K562 (cell line): ENCODE results near the gene UNC119B. TPM values are rescaled to one million over a fixed set of nuclear protein-coding genes. Genes with fewer than 3 reads are reported as not detected.

Experiments
- ATAC-seq: fragments of 200-7000 bp; cut with Tn5 transposase; 3 replicates; pipeline ENCODE4 v1.9.1; 2020; ENCODE audit warnings: moderate library complexity
- BruUV-seq: library from RNA; stranded (reverse); fragments of 400-500 nt; replicated peaks from 2 replicates; lab custom pipeline; 2021; lab: Mats Ljungman, UMichigan
- CTCF ChIA-PET: fragments of 300-600 bp; formaldehyde crosslinking; extraction: SDS; loops from one replicate; lab custom pipeline; 2021; ENCODE audit warnings: low intra/inter-chr PET ratio; lab: Yijun Ruan, JAX
- POLR2A ChIA-PET: fragments of 300-600, 350-650 bp; sonication (Branson Sonifier 250); formaldehyde crosslinking; extraction: SDS; loops from one replicate; lab custom pipeline; 2021; ENCODE audit warnings: antibody characterized with exemption, inconsistent platforms; lab: Yijun Ruan, JAX
- DNase-seq, 4 experiments: peaks; one replicate each; pipeline versions ENCODE4 v3.0.0 to v3.0.0-alpha.2; 2011 to 2018; ENCODE audit warnings: low spot score in 3 of 4, mixed read lengths in 3 of 4; ENCODE audit errors: extremely low read depth in 1 of 4
- FAIRE-seq: peaks from 2 replicates; lab custom pipeline; 2011; peaks lifted over from hg19 to GRCh38; lab: Jason Lieb, UNC
- H2AFZ ChIP-seq: 2 replicates; pipeline ENCODE4 v1.6.0; 2011; ENCODE audit warnings: low read depth, low read length, control low read depth, inconsistent platforms
- H3K27ac ChIP-seq: fragments of 200-600 bp; 3 replicates; pipeline ENCODE4 v1.8.0; 2011; ENCODE audit warnings: low read depth, mild to moderate bottlenecking, control low read depth, inconsistent platforms, low read length, moderate library complexity, mixed read lengths; ENCODE audit errors: extremely low read depth
- H3K27me3 ChIP-seq, 2 experiments: fragments of 300-600 bp in 1 of 2; 2 replicates in 1 of 2; 3 replicates in 1 of 2; pipeline versions ENCODE4 v1.6.0 to v1.8.0; 2011; ENCODE audit warnings: inconsistent platforms in 2 of 2, low read length in 2 of 2, mild to moderate bottlenecking in 1 of 2, mixed read lengths in 1 of 2, moderate library complexity in 1 of 2; ENCODE audit not compliant: control insufficient read depth in 2 of 2, insufficient read depth in 2 of 2
- H3K36me3 ChIP-seq: fragments of 300-600 bp; 3 replicates; pipeline ENCODE4 v1.8.0; 2011; ENCODE audit warnings: mild to moderate bottlenecking, low read length, inconsistent platforms; ENCODE audit not compliant: control insufficient read depth, insufficient read depth
- H3K4me1 ChIP-seq, 2 experiments: fragments of 200-600 bp in 1 of 2; replicated peaks in 1 of 2; 2 replicates in 1 of 2; 3 replicates in 1 of 2; pipeline versions ENCODE4 v1.5.1 to v1.8.0; 2011; ENCODE audit warnings: inconsistent platforms in 2 of 2, low read length in 2 of 2, mild to moderate bottlenecking in 1 of 2, mixed read lengths in 1 of 2, moderate library complexity in 1 of 2; ENCODE audit not compliant: control insufficient read depth in 2 of 2, insufficient read depth in 2 of 2
- H3K4me2 ChIP-seq: 2 replicates; pipeline ENCODE4 v1.6.1; 2011; ENCODE audit warnings: low read length, control low read depth, inconsistent platforms, mixed read lengths; ENCODE audit not compliant: insufficient read depth
- H3K4me3 ChIP-seq: fragments of 200-600 bp; sonication (generic), shearing (Covaris generic); 2 replicates; pipeline ENCODE4 v1.5.1; 2016; ENCODE audit warnings: control low read depth, inconsistent platforms
- H3K79me2 ChIP-seq: fragments of 200-600 bp; 3 replicates; pipeline ENCODE4 v1.8.0; 2011; ENCODE audit warnings: low read length, inconsistent platforms; ENCODE audit not compliant: control insufficient read depth, insufficient read depth
- H3K9ac ChIP-seq, 2 experiments: 2 replicates each; pipeline versions ENCODE4 v1.6.0 to v1.6.1; 2011; ENCODE audit warnings: low read depth in 2 of 2, low read length in 2 of 2, control low read depth in 1 of 2, inconsistent platforms in 1 of 2, mild to moderate bottlenecking in 1 of 2, mixed read lengths in 1 of 2; ENCODE audit not compliant: insufficient read depth in 1 of 2
- H3K9me1 ChIP-seq: one replicate; pipeline ENCODE4 v1.6.0; 2011; ENCODE audit warnings: inconsistent platforms, mild to moderate bottlenecking, low read length, moderate library complexity; ENCODE audit not compliant: control insufficient read depth, insufficient read depth
- H3K9me3 ChIP-seq: replicated peaks from 2 replicates; pipeline ENCODE4 v1.5.1; 2011; ENCODE audit warnings: low read depth, low read length, inconsistent platforms; ENCODE audit not compliant: control insufficient read depth, insufficient read depth
- H4K20me1 ChIP-seq: replicated peaks from 2 replicates; pipeline ENCODE4 v1.6.1; 2011; ENCODE audit warnings: low read length, inconsistent platforms, mixed read lengths; ENCODE audit not compliant: control insufficient read depth, insufficient read depth
- FIP1L1 ChIP-seq: fragments of 200-400 bp; formaldehyde crosslinking; IDR thresholded peaks from 2 replicates; pipeline ENCODE4 v1.6.1; 2018; ENCODE audit warnings: mild to moderate bottlenecking, low read depth, low read length; ENCODE audit not compliant: poor library complexity, severe bottlenecking
- MECOM ChIP-seq: fragments of 250-450 bp; sonication (Bioruptor Pico); IDR thresholded peaks from 2 replicates; pipeline ENCODE4 v1.8.0; 2022; ENCODE audit warnings: inconsistent platforms
- SMAD3 ChIP-seq: fragments of 450-650 bp; formaldehyde crosslinking; conservative IDR thresholded peaks from 2 replicates; pipeline ENCODE4 v1.4.0; 2020; ENCODE audit warnings: mild to moderate bottlenecking
- SRSF3 ChIP-seq: fragments of 200-400 bp; formaldehyde crosslinking; IDR thresholded peaks from 2 replicates; pipeline ENCODE4 v1.6.1; 2016; ENCODE audit warnings: mild to moderate bottlenecking, low read length, moderate library complexity; ENCODE audit not compliant: insufficient read depth
- TFAM ChIP-seq: fragments of 250-450 bp; sonication (Bioruptor Pico); conservative IDR thresholded peaks from 2 replicates; pipeline ENCODE4 v1.5.0; 2021; ENCODE audit warnings: mild to moderate bottlenecking, moderate library complexity
- TOE1 ChIP-seq, 2 experiments: fragments of 450-650 bp in 1 of 2; sonication (generic) in 1 of 2; formaldehyde crosslinking in 1 of 2; IDR thresholded peaks; 2 replicates each; pipeline versions ENCODE4 v1.7.1 to v1.8.0; 2016 to 2022; ENCODE audit warnings: borderline replicate concordance in 2 of 2, mild to moderate bottlenecking in 2 of 2, antibody characterized with exemption in 1 of 2, inconsistent platforms in 1 of 2, low read depth in 1 of 2, missing genetic modification reagents in 1 of 2, moderate library complexity in 1 of 2
- YBX1 ChIP-seq: fragments of 450-650 bp; IDR thresholded peaks from 2 replicates; pipeline ENCODE4 v1.7.1; 2016; ENCODE audit warnings: mild to moderate bottlenecking
- ZBTB34 ChIP-seq: fragments of 250-450 bp; sonication (Bioruptor Pico); IDR thresholded peaks from 2 replicates; pipeline ENCODE4 v1.8.0; 2021; ENCODE audit warnings: mild to moderate bottlenecking, moderate library complexity
- WGBS: fragments of 100-300 bp; shearing (Covaris generic); methylation state at CpG from one replicate; pipeline ENCODE4 v1.1.6; 2016; ENCODE audit warnings: low coverage, mixed read lengths; ENCODE audit not compliant: insufficient coverage; ENCODE audit errors: missing lambda C conversion rate; 5-methylcytosine and 5-hydroxymethylcytosine counted together
- in situ Hi-C: fragments of 300-500 bp; cut with MboI; formaldehyde crosslinking; loops from 4 replicates; pipeline ENCODE4 v1.15.0; 2018; ENCODE audit warnings: inconsistent platforms, mixed read lengths
- intact Hi-C: fragments of 100-400 bp; cut with micrococcal nuclease; formaldehyde crosslinking; loops from 2 replicates; pipeline ENCODE4 v1.14.2; 2022
- polyA plus RNA-seq, 8 experiments: library from polyadenylated mRNA; depleted of rRNA in 4 of 8; stranded (reverse) in 5 of 8; unstranded in 3 of 8; fragments of >200 nt; fragmentation: Nextera tagmentation in 2 of 8; fragmentation: Illumina TruSeq in 1 of 8; extraction: Ambion mirVana in 2 of 8; extraction: Trizol in 1 of 8; gene quantifications; 2 replicates each; pipeline versions ENCODE4 v1.2.1 to v1.2.3, GENCODE V29; 2011 to 2014; ENCODE audit warnings: inconsistent platforms in 1 of 8, missing spikeins in 1 of 8
- total RNA-seq, 7 experiments: library from RNA; depleted of rRNA in 6 of 7; stranded (reverse); fragments of >200 nt in 6 of 7; fragmentation: Illumina TruSeq in 2 of 7; extraction: Trizol in 2 of 7; gene quantifications; 2 replicates each; pipeline versions ENCODE4 v1.2.1 to v1.2.3, GENCODE V29; 2011 to 2021; ENCODE audit warnings: low replicate concordance in 1 of 7
- TF ChIP-seq, protein P1 (sequence below): sonication (generic); formaldehyde crosslinking; IDR thresholded peaks from 2 replicates; pipeline ENCODE4 v1.8.0; 2023; ENCODE audit warnings: mild to moderate bottlenecking, missing genetic modification reagents
- TF ChIP-seq, protein P2 (sequence below): fragments of 250-450 bp; sonication (Bioruptor Pico); IDR thresholded peaks from 2 replicates; pipeline ENCODE4 v1.4.0; 2020; ENCODE audit warnings: mild to moderate bottlenecking, moderate library complexity
- TF ChIP-seq, protein P3 (sequence below), 3 experiments: fragments of 200-800 bp in 1 of 3; sonication (Bioruptor generic) in 1 of 3; sonication (generic) in 1 of 3; formaldehyde crosslinking in 1 of 3; IDR thresholded peaks; 2 replicates each; pipeline versions ENCODE4 v1.6.1 to v1.8.0; 2016 to 2022; ENCODE audit warnings: mild to moderate bottlenecking in 2 of 3, missing compliant biosample characterization in 2 of 3, missing genetic modification characterization in 2 of 3, missing genetic modification reagents in 1 of 3
- TF ChIP-seq, protein P4 (sequence below): sonication (generic); formaldehyde crosslinking; IDR thresholded peaks from 2 replicates; pipeline ENCODE4 v1.9.0; 2022; ENCODE audit warnings: mild to moderate bottlenecking, missing genetic modification reagents

The UNC119B gene
- total and polyA plus RNA-seq, 9 of the 15 experiments (the other 6 are each of a cell fraction or from before 2014, with no cell fraction given) = 4.0 to 34.5 (median 15.1) TPM

- H3K27me3 ChIP-seq = no peaks in the 10 kb centered on the region
- H3K9me1 ChIP-seq = no peaks in the 10 kb centered on the region
- H3K79me2 ChIP-seq = peaks cover 12% of the 10 kb centered on the region; the same call in 2 of the 3 replicates
- ChIA-PET CTCF (no interaction called here), POLR2A (interaction anchor here (1.2 to 3.5 kb wide), 3 partner anchors 9 to 11 kb away, joined by 4 to 24 read pairs (median 5); partner anchors contain the start of genes MLEC and UNC119B)
- WGBS = 67% methylated on average over 1 of the region's 1 CpG
- H3K4me2 ChIP-seq = no peak overlapping the region
- peaks cover 99% of the 10 kb centered on the region for H3K36me3 ChIP-seq
- in situ Hi-C loops (no loop called here), intact Hi-C loops (no loop called here)
- no peak overlapping the region for H2AFZ ChIP-seq
- H3K4me3 ChIP-seq = no peak overlapping the region
- DNase-seq (no peak), FAIRE-seq (no peak), ATAC-seq (no peak)
- 0 out of 5 replicates have a peak, but pooled peaks cover 0 to 2% of the 10 kb centered on the region in 2 experiments for H3K4me1 ChIP-seq
- no peak overlapping the region for H3K27ac ChIP-seq
- H3K9ac ChIP-seq = no peak overlapping the region
- H4K20me1 ChIP-seq = no peaks in the 10 kb centered on the region
- BruUV-seq = no TSS peak
- H3K9me3 ChIP-seq = no peaks in the 10 kb centered on the region
- TF ChIP-seq MECOM (CRISPR knock-in tag) (no peak), FIP1L1 (no peak), SRSF3 (no peak), ZBTB34 (CRISPR knock-in tag) (no peak), TFAM (no peak), TOE1 (IDR thresholded peaks at IDR 0.05; ENCODE audit: borderline replicate concordance) (no peak), TOE1 (CRISPR knock-in tag; IDR thresholded peaks at IDR 0.05; ENCODE audit: borderline replicate concordance, low read depth) (no peak), YBX1 (no peak), SMAD3 (CRISPR knock-in tag) (no peak)
- TF ChIP-seq, protein P1, sequence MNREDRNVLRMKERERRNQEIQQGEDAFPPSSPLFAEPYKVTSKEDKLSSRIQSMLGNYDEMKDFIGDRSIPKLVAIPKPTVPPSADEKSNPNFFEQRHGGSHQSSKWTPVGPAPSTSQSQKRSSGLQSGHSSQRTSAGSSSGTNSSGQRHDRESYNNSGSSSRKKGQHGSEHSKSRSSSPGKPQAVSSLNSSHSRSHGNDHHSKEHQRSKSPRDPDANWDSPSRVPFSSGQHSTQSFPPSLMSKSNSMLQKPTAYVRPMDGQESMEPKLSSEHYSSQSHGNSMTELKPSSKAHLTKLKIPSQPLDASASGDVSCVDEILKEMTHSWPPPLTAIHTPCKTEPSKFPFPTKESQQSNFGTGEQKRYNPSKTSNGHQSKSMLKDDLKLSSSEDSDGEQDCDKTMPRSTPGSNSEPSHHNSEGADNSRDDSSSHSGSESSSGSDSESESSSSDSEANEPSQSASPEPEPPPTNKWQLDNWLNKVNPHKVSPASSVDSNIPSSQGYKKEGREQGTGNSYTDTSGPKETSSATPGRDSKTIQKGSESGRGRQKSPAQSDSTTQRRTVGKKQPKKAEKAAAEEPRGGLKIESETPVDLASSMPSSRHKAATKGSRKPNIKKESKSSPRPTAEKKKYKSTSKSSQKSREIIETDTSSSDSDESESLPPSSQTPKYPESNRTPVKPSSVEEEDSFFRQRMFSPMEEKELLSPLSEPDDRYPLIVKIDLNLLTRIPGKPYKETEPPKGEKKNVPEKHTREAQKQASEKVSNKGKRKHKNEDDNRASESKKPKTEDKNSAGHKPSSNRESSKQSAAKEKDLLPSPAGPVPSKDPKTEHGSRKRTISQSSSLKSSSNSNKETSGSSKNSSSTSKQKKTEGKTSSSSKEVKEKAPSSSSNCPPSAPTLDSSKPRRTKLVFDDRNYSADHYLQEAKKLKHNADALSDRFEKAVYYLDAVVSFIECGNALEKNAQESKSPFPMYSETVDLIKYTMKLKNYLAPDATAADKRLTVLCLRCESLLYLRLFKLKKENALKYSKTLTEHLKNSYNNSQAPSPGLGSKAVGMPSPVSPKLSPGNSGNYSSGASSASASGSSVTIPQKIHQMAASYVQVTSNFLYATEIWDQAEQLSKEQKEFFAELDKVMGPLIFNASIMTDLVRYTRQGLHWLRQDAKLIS (CRISPR knock-in tag) = no peak
- TF ChIP-seq, protein P2, sequence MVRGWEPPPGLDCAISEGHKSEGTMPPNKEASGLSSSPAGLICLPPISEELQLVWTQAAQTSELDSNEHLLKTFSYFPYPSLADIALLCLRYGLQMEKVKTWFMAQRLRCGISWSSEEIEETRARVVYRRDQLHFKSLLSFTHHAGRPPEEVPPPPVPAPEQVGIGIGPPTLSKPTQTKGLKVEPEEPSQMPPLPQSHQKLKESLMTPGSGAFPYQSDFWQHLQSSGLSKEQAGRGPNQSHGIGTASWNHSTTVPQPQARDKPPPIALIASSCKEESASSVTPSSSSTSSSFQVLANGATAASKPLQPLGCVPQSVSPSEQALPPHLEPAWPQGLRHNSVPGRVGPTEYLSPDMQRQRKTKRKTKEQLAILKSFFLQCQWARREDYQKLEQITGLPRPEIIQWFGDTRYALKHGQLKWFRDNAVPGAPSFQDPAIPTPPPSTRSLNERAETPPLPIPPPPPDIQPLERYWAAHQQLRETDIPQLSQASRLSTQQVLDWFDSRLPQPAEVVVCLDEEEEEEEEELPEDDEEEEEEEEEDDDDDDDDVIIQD = no peak
- TF ChIP-seq, protein P3, sequence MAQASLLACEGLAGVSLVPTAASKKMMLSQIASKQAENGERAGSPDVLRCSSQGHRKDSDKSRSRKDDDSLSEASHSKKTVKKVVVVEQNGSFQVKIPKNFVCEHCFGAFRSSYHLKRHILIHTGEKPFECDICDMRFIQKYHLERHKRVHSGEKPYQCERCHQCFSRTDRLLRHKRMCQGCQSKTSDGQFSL (CRISPR knock-in tag; IDR thresholded peaks at IDR 0.05) = no peak
- TF ChIP-seq, protein P3 (tag; IDR thresholded peaks at IDR 0.05) = no peak
- TF ChIP-seq, protein P4, sequence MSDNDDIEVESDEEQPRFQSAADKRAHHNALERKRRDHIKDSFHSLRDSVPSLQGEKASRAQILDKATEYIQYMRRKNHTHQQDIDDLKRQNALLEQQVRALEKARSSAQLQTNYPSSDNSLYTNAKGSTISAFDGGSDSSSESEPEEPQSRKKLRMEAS (CRISPR knock-in tag) = no peak
These were observed 12.9 kb upstream of the UNC119B start for GRCh38 chr12:120697344-120697743.
